ENCODE results near the gene PRRX1. TPM values are rescaled to one million over a fixed set of nuclear protein-coding genes. Genes with fewer than 3 reads are reported as not detected.

The PRRX1 gene
- total RNA-seq, 1 experiment from 2014 or later, result 1.2 TPM

DNA sequence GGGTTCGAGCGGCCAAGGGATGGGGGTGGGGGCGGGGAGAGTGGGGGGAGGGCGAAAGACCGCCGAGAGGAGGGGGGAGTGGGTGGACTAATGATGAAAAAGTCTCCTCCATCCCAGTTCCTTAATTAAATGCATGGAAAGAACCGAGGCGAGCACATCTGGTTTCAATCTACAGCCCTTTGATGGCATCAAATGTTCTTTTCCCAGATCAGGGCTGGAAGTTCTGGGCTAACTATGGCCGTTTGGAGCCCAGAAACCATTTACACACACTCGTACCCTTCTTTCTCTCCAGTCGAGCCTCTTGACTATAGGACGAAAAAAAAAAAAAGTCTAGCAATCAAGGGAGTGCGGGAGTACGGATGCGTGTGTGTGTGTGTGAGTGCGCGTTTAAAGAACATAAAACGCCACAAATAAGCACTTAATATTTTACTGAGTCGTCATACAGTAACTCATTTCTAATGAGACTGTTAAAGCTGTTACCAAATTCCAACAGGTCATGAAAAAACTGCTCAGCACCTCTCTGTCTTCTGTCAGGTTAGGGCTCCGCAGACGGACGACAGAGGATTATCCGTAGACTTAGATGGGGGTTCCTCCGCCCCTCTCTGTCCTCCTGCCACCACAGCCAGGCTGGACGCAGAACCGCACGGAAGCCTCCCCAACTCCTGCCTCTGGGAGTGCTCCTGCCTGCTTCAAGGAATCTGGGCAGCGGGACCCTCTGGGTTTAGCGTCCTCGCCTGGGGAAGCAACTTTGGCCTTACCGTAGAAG is 2.1 kb upstream of the PRRX1 start:
- Histone ChIP-seq H3K36me3 (no peaks in the 10 kb centered on the region), H3K27me3 (no peaks in the 10 kb centered on the region), H3K9me3 (no peaks in the 10 kb centered on the region), H3K4me3 (peak overlapping the region; percentile 31)
- peak; percentile 25 for DNase-seq

DNA sequence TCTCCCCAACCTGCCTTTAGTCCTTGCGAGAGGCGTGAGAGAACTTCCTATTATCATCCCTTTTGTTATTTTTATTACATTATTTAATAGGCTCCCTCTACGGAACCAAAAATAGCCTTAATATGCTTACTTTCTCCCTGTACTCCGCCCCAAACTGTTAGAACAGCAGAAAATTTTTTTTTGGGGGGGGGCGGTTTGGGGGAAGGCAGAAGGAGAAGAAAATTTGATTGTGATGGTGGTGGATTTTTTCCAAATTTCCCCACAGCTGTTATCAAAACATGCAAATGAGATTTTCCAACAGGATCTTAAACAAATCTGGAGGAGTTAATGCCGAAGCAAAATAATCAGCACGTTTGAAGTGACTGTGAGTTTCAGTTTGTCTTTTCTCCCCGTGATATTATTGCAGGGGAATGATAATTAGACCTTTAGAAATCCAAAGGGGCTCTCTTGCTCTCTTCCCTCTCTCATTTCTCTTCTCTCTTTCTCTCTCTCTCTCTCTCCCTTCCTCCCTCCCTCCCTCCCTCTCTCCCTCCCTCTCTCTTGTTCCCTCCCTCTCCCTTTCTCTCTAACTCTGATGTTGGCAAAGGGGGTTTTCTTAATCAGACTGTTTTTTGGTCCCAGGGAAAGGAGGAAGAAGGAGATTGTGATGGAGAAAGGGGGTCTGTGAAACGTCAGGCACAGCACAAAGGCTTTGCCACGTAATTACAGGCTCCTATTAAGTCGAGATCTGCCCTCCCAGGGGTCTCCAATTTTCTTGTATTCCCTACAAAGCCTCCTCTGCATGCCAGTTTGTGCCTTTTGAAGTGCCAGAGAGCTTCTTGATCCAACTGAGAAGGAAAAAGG is 1.1 kb upstream of the PRRX1 start:
- Histone ChIP-seq H3K36me3 (no peaks in the 10 kb centered on the region), H3K4me3 (peak overlapping the region; percentile 31), H3K27me3 (no peaks in the 10 kb centered on the region), H3K9me3 (no peaks in the 10 kb centered on the region)
- no peak for DNase-seq

DNA sequence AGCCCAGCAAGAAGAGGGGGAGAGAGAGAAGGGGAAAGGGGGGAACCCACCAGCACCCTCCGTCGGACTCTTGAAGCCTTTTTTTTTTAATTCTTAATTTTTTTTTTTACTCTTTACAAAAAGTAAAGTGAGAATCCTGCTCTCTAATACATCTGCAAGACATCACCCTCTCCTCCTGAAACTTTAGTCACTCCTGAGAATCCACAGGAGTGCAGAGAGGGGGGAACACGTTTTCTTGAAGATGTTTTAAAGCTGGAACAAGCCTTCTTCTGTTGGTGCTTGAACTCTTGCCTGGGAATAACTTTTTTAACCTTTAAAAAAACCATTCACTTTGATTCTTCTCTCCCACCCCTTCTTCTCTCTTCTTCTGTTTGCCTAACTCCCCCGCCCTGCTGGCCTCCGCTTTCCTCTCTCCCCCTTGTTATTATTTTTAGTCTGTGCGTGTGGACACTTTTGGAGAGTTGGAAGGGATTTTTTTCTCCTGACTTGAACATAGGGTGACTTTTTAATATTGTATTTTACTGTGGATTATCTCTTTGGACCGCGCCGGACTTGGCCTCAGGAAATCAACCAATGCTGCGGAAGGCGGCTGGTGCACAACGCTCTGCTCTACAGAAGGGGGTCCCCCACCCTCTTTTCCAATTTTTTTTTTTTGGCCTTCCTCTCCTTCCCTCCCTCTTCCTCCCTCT is 383 bp upstream of the PRRX1 start:
- DNase-seq, result no peak
- H3K36me3 ChIP-seq, result no peaks in the 10 kb centered on the region
- H3K27me3 ChIP-seq, result no peaks in the 10 kb centered on the region
- no peaks in the 10 kb centered on the region for H3K9me3 ChIP-seq
- H3K4me3 ChIP-seq, result peak overlapping the region; percentile 31; the same call in 1 of the 2 replicates

DNA sequence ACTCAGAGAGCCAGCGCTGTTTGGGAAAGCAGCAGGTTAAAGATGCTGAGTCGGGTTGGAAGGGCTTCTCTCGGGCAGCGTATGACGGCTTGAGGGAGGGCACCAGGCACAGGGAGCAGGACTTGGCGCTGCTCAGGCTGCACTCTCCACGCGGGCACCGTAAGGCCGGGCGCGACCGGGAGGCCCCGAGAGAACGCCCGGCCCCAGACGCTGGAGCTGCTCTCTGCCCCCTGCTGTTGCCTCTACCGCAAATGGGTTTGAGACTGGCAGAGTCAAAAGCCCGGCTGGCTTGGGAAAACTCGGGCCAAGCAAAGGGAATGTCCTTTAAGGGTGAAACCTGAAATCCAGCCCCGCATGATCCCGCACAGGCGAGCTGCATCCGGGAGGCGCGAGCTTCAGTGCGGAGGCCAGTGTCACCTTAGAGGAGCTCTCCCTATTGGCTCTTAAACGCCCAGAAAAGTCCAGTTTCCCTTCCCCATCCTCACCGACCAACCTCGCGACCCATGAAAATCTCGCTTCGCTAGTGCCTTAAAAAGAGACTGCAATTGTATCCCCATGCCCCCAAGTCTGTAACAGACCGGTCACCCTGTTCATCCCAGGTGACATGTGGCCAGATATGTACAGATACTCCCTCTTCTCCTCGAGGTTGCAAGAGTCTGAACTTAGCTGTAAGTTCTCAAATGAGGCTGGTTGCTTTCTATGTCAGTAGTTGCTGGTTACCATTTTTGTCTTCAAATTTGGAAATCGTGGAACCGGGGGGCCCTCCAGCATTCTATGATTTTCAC is 1.1 kb downstream of the PRRX1 start:
- peak overlapping the region; percentile 39 for H3K4me3 ChIP-seq
- peak; percentile 67 for DNase-seq
- H3K36me3 ChIP-seq, result no peaks in the 10 kb centered on the region
- H3K27me3 ChIP-seq, result no peaks in the 10 kb centered on the region
- no peaks in the 10 kb centered on the region for H3K9me3 ChIP-seq

DNA sequence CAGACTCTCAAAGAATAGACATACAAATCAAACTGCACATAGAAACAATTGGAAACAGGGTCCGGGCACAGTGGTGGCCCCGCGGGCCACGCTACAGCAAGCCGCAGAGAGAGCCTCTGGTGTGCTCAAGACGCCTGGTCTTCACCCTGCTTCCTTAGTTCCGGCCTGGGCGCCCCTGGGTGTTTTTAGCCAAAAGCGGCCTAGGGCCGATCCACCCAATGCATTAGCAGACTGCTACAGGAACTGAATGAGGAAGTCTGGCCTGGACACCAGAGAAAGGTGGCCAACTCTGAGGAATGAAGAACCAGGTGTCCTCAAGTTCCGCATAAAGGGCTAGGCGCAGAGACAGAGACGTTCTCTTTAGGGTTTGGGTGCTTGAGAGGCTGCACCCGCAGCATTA is 1.7 kb downstream of the PRRX1 start:
- no peak overlapping the region for H3K4me3 ChIP-seq
- H3K36me3 ChIP-seq, result no peaks in the 10 kb centered on the region
- H3K9me3 ChIP-seq, result no peaks in the 10 kb centered on the region
- no peak for DNase-seq
- H3K27me3 ChIP-seq, result no peaks in the 10 kb centered on the region

DNA sequence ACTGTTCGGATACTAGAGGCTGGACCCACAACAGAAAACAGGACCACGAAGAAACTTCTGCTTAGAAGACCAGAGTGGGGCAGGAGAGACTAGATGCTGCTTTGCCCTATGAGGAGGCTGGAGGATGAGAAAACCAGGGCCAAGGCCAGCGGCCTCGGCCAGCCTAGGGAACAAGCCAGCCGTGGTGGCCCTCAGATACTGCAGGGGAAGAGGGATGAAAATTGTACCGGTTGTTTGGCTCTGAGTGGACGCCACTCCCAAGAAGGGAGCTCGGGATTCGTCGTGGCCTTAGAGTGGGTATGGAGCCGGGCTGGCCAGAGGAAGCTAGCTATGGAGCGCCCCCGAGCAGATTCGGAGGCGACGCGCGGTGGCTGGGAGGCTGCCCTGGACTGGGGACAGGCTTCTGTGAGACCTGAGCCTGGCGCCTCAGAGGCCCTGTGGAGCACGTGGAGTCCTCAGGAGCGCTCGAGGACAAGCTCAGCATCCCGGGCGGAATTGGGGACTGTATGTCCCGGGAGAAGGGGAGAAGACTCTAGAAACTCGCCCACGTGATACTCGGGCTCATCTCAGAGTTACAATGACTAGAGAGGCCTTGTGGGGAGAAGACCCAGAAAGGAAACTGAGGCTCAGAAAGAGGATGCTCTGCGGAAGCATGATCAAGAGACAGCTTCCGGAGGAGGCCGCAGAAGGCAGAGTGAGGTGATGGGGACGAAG is 2.8 kb downstream of the PRRX1 start:
- Histone ChIP-seq H3K9me3 (no peaks in the 10 kb centered on the region), H3K36me3 (no peaks in the 10 kb centered on the region), H3K27me3 (no peaks in the 10 kb centered on the region), H3K4me3 (no peak overlapping the region)
- DNase-seq, result no peak

DNA sequence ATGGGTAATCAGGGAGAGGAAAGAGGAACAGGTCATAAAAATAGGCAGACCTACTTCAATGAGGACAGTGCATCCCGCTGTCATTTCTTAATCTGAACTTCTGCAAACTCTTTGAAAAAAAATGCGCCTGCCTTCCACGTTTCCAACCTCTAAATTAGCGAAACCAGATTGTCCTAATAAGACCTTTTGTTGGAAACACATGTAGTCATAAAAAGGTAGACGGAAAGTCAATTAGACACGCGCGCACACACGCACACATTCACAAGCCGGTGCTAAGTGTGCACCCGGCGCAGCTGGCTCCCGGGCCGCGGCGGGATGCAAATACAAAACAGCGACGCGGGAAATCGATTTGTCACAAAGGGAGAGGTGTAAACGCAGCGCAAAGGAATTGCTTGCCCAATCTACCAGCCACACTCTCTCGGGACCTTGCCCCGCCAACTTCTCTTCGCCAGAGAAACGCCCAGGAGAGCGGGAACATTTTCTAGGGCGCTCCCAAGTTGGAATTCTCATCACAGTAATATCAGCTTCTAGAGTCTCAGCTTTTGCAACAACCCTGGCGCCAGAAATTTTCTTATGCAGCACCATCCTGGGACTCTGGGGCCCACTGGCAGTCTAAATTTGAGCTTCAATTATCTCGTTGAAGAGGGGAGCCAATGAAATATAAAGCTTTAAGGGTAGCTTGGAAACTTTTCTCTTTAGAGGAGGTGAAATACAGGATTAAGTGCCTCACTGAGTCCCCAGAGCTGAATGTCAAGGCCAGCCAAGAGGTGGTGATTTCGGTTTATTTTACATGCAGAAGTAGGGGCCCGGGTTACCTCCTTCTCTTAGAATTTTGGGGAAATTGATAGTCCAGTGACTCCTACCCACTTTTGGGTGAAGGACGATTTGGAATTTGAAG is 4.5 kb downstream of the PRRX1 start:
- no peaks in the 10 kb centered on the region for H3K9me3 ChIP-seq
- no peaks in the 10 kb centered on the region for H3K27me3 ChIP-seq
- DNase-seq, result peak; percentile 23
- H3K36me3 ChIP-seq, result no peaks in the 10 kb centered on the region
- peak overlapping the region; percentile 9; the same call in 1 of the 2 replicates for H3K4me3 ChIP-seq

DNA sequence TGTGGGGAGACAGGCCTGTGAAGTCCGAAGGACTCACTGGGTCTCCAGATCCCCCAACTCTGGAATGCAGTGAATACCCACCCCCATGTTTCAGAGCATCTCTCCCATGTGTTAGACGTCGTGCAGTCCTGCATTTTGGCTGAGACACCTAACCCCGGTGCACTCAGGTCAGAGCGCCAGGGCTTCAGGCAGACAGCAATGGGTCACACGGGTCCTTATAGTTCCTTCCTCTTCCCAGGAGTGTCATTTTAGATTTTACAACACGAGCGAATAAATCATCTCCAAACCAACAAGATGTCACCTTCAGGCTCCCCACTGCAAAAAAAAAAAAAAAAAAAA is 5.1 kb downstream of the PRRX1 start:
- DNase-seq, result no peak
- H3K9me3 ChIP-seq, result no peaks in the 10 kb centered on the region
- no peaks in the 10 kb centered on the region for H3K27me3 ChIP-seq
- H3K36me3 ChIP-seq, result no peaks in the 10 kb centered on the region
- H3K4me3 ChIP-seq, result no peak overlapping the region

DNA sequence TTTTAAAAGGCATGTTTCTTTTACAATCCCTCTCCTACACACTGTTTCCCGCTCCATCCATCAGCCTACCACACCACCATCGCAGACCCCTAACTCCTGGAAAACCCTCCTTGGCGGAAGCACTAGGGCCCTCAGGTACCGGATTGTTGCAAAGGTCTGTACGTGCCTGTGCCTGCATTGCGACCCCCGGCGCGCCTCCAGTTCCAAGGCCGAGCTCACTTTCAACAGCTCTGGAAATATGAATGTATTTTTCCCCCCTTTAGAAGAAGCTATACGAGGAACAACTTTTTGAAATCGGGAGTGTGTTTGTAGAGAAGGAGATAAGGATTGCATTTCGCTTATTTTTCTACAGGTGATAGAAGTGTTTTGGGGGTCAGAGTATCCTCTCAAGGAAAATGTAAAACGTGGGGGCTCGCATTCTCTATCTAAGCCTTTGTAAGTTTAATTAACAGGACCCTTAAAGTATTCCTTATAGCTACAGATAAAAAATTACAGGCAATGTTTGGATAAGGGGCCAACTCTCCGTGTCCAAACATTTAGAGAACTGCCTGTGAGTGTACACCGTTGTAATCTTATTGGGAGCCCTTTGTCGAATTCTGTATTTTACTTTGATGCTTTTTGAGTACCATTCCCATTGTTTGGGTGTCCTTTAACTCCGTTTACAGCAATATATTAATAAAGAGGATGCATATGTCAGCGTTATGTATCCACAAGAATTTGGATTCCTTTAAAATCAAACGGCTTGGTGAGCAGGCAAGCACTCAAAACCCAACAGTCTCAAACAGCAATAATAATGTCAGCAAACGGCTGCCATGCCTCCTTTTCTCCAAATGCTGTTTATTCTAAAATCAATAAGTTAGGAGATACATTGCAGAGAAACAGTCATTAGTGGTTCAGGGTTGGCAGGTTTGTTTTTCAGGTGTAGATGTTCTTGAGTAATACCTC is 5.9 kb downstream of the PRRX1 start:
- Histone ChIP-seq H3K27me3 (no peaks in the 10 kb centered on the region), H3K9me3 (no peaks in the 10 kb centered on the region), H3K36me3 (no peaks in the 10 kb centered on the region), H3K4me3 (no peak overlapping the region)
- DNase-seq, result no peak

DNA sequence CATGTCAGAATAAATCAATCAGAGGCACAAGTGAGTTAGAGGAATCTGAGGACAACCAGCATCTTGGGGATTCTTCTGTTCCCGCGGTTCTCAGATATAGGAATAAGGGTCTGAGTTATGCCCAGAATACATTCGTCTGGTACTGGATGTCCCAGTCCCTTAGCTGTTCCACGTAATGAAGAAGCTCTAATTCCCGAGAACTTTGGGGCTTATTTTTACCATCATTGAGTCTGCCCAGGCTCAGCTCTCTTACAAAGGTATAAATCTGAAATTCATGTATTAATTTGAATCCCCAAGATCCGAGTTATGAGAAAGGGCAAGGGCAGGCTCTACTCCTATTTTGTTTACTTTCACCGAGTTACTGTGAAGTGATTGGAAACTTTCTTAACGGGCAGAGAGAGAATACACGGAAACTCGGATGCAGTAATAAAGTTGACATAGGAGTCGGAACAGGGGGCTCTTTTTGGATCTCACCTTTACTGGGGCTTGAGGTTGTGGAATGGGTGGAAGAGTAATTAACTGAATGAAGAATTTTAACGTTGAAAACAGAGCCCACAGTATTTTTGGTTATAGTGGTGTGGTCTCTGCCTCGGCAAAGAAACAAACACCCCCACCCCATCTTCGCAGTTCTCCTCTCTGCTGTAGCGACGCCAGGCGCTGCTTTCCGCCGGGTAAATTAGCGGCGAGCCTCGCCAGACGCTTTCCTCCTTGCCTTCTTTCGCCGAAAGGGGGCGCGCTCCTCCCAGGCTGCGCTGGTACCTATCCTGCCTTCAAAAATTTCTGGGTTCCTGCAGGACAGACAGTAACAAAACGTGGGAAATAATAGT is 7.1 kb downstream of the PRRX1 start:
- H3K4me3 ChIP-seq, result no peak overlapping the region
- no peaks in the 10 kb centered on the region for H3K27me3 ChIP-seq
- DNase-seq, result peak; percentile 54
- no peaks in the 10 kb centered on the region for H3K9me3 ChIP-seq
- H3K36me3 ChIP-seq, result no peaks in the 10 kb centered on the region

DNA sequence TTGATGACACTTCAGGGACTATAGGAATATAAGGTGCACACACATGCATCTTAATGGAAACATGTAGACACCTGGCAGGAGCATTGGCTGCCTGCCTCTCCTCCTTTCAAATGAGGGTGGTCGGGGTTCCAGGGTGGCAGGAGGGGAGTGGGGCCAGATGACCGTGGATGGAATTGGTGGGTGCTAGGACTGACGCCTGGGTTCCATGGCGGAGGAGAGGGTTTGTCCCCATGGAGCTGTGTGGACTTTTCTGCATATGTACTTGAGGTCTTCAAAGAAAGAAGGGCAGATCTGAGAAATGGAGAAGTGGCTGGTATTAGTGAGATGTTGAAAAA is 7.7 kb downstream of the PRRX1 start:
- H3K27me3 ChIP-seq, result no peaks in the 10 kb centered on the region

DNA sequence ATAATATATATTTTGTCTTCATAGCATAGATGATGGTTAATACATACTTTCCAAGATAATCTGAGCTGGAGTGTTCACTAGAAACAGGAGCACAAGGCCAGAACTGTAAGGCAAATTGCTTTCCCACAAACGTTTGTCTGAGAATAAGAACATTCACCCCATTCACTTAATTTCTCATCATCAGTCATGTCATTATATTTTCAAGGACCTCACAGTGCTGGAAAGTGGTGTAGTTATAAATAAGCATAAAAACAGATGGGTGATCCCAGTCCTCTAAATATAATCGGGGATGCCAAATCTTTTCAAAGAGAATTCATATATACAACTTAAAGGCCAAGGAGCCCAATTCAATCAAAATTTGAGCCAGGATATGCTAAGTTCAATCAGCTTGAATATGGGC is 8.4 kb downstream of the PRRX1 start:
- DNase-seq, result no peak
- H3K27me3 ChIP-seq, result no peaks in the 10 kb centered on the region
- H3K9me3 ChIP-seq, result no peaks in the 10 kb centered on the region
- no peak overlapping the region for H3K4me3 ChIP-seq
- H3K36me3 ChIP-seq, result no peaks in the 10 kb centered on the region

More for the DNA sequence above, 7.7 kb downstream of the PRRX1 start:
- Histone ChIP-seq H3K4me3 (no peak overlapping the region), H3K36me3 (no peaks in the 10 kb centered on the region), H3K9me3 (no peaks in the 10 kb centered on the region)
- DNase-seq, result no peak

DNA sequence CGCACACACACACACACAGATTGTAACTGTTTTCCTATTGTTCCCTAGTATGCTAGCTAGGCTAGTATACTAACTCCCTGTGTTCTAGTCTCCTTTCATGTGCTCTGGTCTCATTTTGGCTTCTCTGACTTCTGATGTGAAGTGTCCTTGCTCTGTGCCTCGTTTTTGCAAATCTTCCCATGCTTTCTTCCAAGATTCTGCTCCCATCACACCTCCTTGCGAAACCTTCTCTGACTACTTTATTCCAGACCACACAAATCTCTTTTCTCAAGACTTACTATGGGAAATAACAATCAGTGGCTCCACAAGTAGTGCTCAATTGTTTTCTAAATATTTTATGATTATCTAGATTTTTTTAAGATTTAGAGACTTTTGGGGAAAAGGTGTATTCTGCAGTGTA is 10.3 kb downstream of the PRRX1 start:
- H3K36me3 ChIP-seq, result no peaks in the 10 kb centered on the region

DNA sequence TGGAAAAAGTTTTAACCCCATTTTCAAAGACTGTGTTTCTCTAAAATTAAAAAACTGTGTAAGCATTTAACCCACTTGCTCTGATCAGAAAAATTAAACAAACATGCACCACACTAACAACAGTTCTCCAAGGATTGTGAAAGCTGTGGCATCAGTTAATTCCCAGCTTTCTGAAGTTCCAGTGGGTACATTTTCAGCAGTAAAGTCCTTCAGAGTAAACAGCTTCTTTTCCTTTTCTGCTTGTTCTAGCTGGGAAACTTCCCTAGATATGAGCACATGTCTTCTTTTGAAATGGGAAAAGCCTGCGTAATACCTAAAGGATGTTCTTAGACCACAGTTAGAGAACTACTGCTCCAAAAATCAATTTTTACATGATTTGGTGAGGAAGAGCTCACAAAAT is 11.1 kb downstream of the PRRX1 start:
- Histone ChIP-seq H3K27me3 (no peaks in the 10 kb centered on the region), H3K36me3 (no peaks in the 10 kb centered on the region), H3K4me3 (no peak overlapping the region), H3K9me3 (no peaks in the 10 kb centered on the region)
- DNase-seq, result no peak

More for the DNA sequence above, 10.3 kb downstream of the PRRX1 start:
- Histone ChIP-seq H3K4me3 (no peak overlapping the region), H3K9me3 (no peaks in the 10 kb centered on the region), H3K27me3 (no peaks in the 10 kb centered on the region)
- DNase-seq, result no peak

All from MG63 (cell line).